Heart left ventricle (tissue), 16 donors: ENCODE measurements around the gene SELENOO. TPM values are rescaled to one million over a fixed set of nuclear protein-coding genes. Genes with fewer than 3 reads are reported as not detected.

Experiments
- ATAC-seq, 4 donors: fragments of 200-7000 bp; cut with Tn5 transposase; one replicate each; pipeline ENCODE4 v1.9.1; 2020 to 2022; ENCODE audit warnings: moderate library complexity in 4 of 4, mild to moderate bottlenecking in 3 of 4, moderate number of reproducible peaks in 1 of 4
- DNase-seq, 5 donors: peaks; one replicate each; pipeline ENCODE4 v3.0.0-alpha.2; 2020
- H3K27ac ChIP-seq, 12 donors: fragments of 200-600 bp; sonication (generic) in 4 of 12; one replicate each; pipeline versions ENCODE4 v1.5.0 to v1.8.0; 2016 to 2022; ENCODE audit warnings: mild to moderate bottlenecking in 2 of 12
- H3K27me3 ChIP-seq, 9 donors: fragments of 200-600 bp; sonication (generic) in 2 of 9; one replicate each; pipeline versions ENCODE4 v1.5.1 to v1.8.0; 2016 to 2022; ENCODE audit warnings: mild to moderate bottlenecking in 3 of 9
- H3K36me3 ChIP-seq, 9 donors: fragments of 200-600 bp; sonication (generic) in 2 of 9; one replicate each; pipeline versions ENCODE4 v1.5.0 to v1.8.0; 2018 to 2022; ENCODE audit warnings: mild to moderate bottlenecking in 2 of 9
- H3K4me1 ChIP-seq, 12 donors: fragments of 200-600 bp; sonication (generic) in 4 of 12; one replicate each; pipeline versions ENCODE4 v1.5.0 to v1.8.0; 2016 to 2022; ENCODE audit warnings: mild to moderate bottlenecking in 3 of 12
- H3K4me3 ChIP-seq, 12 donors: fragments of 200-600 bp; sonication (generic) in 4 of 12; one replicate each; pipeline versions ENCODE4 v1.5.0 to v1.8.0; 2017 to 2022; ENCODE audit warnings: mild to moderate bottlenecking in 9 of 12, moderate library complexity in 4 of 12
- H3K9me3 ChIP-seq, 12 donors: fragments of 200-600 bp; sonication (generic) in 4 of 12; one replicate each; pipeline versions ENCODE4 v1.5.0 to v1.8.0; 2016 to 2022; ENCODE audit warnings: mild to moderate bottlenecking in 1 of 12
- POLR2A ChIP-seq, 2 donors: fragments of 450-650 bp; IDR thresholded peaks; one replicate each; pipeline ENCODE4 v1.6.1; 2017; ENCODE audit warnings: antibody characterized with exemption in 2 of 2, mild to moderate bottlenecking in 2 of 2, moderate library complexity in 2 of 2
- WGBS, 4 donors: extraction: QIAGEN DNeasy Blood & Tissue Kit in 2 of 4; methylation state at CpG; one replicate each; pipeline versions ENCODE4 v1.1.5 to v1.1.7; 2013 to 2018; 5-methylcytosine and 5-hydroxymethylcytosine counted together
- intact Hi-C, 10 donors: fragments of 100-400 bp; cut with DNase I; formaldehyde crosslinking; loops; one replicate each; pipeline versions ENCODE4 v1.11.1 to v1.14.2; 2022
- polyA plus RNA-seq, 2 donors: library from polyadenylated mRNA; stranded (reverse); fragments of 200-250 nt; gene quantifications; one replicate each; pipeline ENCODE4 v1.2.3, GENCODE V29; 2013
- total RNA-seq, 9 donors: library from RNA; depleted of rRNA in 2 of 9; stranded (reverse); fragments of >200 nt in 2 of 9; fragmentation: NEBNext Ultra II Directional in 3 of 9; extraction: Animal tissue kit (Norgen Biotek cat#: 25700) in 3 of 9; gene quantifications; one replicate each; pipeline versions ENCODE4 v1.1.0 to v1.2.4, GENCODE V29; 2016 to 2023
- TF ChIP-seq, protein P1 (sequence below), 12 donors: fragments of 200-600 bp; sonication (generic) in 4 of 12; IDR thresholded peaks; one replicate each; pipeline versions ENCODE4 v1.5.0 to v1.8.0; 2018 to 2022; ENCODE audit warnings: antibody characterized with exemption in 12 of 12, mild to moderate bottlenecking in 5 of 12
- donor health status: ischemic (EF 13 %, LVEDD 7.1; RV severe dilation, severe dysfunction).
- donor health status: healthy with polysubstance abuse.
- donor health status: DM: no; HTN: yes; CAD: no.
- donor health status: DM: no; HTN: no; CAD: no.
- donor health status: ischemic (EF 25% LVEDD 6.9; RV normal size, moderate dysfunction).
- donor health status: ischemic (EF 25% LVEDD 5.7; RV mildly dilated, moderate dysfunction).
- donor health status: healthy.
- donor health status: DM: yes; HTN: yes; CAD: no.
- donor health status: ischemic (EF 35%, LVEDD 5.7; RV mildly dilated, moderate dysfunction).
- donor health status: nonischemic (EF 11% LVEDD 7.7; RV severe dilation, severe dysfunction).
- donor health status: DM: yes; HTN: yes; CAD: no.
- donor health status: PGD.
- donor health status: ischemic (EF 29% LVEDD 5.4; RV normal size, mild dysfunction).
- donor health status: nonischemic (EF 23%, LVEDD 6.1; RV moderate dilation, normal function).

Gene SELENOO
- total and polyA plus RNA-seq, 11 donors, result 10.4 to 23.8 (median 15.4) TPM

DNA sequence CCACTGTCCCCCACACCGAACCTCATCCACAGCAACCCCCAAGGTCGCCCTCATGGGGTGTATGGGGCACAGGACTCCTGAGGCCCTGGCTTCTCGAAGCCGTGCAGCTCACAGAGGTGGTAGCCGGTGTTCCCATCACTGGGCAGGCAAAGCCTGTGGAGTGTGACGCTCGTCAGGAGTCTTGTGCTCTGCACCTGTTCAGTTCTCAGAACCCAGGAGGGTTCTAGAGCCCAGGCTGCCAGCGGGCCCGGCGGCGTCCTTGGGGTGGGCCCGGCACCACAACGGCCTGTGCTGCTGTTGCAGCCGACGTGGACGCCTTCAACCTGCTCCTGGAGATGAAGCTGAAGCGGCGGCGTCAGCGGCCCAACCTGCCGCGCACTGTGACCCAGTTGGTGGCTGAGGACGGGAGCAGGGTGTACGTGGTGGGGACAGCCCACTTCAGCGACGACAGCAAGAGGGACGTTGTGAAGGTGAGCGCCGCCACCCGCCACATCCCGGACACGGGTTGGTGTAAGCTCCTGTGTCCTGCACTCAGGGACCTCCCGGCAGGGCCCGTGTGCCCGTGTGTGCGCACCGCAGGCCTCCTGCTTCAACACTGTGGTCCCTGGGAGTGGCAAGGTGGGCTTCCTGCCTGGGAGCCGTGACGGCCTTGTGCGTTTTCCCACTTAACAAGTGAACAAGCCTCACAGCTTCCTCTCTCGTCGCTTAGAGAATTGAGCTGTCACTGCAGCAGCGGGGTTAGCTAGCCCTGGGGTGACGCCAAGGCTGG lies 6.6 kb upstream of the SELENOO start:
- H3K9me3 ChIP-seq, result no peaks in the 10 kb centered on the region
- WGBS, 4 donors, result 91 to 94% (median 92%) methylated on average over 34 to 44 of the region's 44 CpGs

DNA sequence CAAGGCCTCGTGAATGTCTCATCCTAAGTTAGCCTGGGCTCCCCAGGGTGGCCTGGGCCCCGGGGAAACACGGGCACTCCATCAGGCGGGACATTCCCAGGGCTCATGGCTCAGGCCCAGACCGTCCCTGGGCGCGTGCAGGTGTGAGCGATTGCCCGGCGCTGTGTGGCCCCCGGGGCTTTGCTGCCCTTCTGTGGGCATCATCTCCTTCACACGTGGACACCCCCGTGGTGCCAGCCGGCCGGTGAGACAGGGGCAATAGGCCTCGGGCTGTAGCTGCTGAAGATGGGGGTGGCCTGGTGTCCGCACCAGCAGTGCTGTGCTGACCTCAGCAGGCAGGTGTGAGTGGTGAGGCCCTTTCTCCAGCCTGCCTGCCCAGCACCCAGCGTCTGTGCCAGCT lies 4.6 kb upstream of the SELENOO start:
- no peaks in the 10 kb centered on the region for H3K27me3 ChIP-seq
- H3K4me1 ChIP-seq, result peaks cover 0 to 33% (median 14%) of the 10 kb centered on the region in 12 donors
- peaks cover 0 to 60% (median 19%) of the 10 kb centered on the region in 9 donors for H3K36me3 ChIP-seq
- 87 to 91% (median 90%) methylated on average over 11 to 18 of the region's 18 CpGs for WGBS, 4 donors
- intact Hi-C loops, result no loop called here
- peak in 1 of 5 donors; percentile 24 for DNase-seq
- no peak overlapping the region for H3K27ac ChIP-seq
- H3K9me3 ChIP-seq, result no peaks in the 10 kb centered on the region
- H3K4me3 ChIP-seq, result no peak overlapping the region
- TF ChIP-seq, protein P1, sequence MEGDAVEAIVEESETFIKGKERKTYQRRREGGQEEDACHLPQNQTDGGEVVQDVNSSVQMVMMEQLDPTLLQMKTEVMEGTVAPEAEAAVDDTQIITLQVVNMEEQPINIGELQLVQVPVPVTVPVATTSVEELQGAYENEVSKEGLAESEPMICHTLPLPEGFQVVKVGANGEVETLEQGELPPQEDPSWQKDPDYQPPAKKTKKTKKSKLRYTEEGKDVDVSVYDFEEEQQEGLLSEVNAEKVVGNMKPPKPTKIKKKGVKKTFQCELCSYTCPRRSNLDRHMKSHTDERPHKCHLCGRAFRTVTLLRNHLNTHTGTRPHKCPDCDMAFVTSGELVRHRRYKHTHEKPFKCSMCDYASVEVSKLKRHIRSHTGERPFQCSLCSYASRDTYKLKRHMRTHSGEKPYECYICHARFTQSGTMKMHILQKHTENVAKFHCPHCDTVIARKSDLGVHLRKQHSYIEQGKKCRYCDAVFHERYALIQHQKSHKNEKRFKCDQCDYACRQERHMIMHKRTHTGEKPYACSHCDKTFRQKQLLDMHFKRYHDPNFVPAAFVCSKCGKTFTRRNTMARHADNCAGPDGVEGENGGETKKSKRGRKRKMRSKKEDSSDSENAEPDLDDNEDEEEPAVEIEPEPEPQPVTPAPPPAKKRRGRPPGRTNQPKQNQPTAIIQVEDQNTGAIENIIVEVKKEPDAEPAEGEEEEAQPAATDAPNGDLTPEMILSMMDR (IDR thresholded peaks at IDR 0.05), result no peak
- TF ChIP-seq POLR2A (IDR thresholded peaks at IDR 0.05), result no peak
- ATAC-seq, result no peak

More for the DNA sequence above, 6.6 kb upstream of the SELENOO start:
- Histone ChIP-seq H3K27me3 (no peaks in the 10 kb centered on the region), H3K36me3 (peaks cover 0 to 60% (median 19%) of the 10 kb centered on the region in 9 donors), H3K4me3 (no peak overlapping the region), H3K4me1 (peaks cover 5 to 42% (median 25%) of the 10 kb centered on the region in 12 donors), H3K27ac (no peak overlapping the region)
- DNase-seq (peak in 1 of 5 donors; percentile 21), ATAC-seq (no peak)
- intact Hi-C loops, result no loop called here
- TF ChIP-seq, protein P1 (IDR thresholded peaks at IDR 0.05), result no peak
- TF ChIP-seq POLR2A (IDR thresholded peaks at IDR 0.05), result no peak

DNA sequence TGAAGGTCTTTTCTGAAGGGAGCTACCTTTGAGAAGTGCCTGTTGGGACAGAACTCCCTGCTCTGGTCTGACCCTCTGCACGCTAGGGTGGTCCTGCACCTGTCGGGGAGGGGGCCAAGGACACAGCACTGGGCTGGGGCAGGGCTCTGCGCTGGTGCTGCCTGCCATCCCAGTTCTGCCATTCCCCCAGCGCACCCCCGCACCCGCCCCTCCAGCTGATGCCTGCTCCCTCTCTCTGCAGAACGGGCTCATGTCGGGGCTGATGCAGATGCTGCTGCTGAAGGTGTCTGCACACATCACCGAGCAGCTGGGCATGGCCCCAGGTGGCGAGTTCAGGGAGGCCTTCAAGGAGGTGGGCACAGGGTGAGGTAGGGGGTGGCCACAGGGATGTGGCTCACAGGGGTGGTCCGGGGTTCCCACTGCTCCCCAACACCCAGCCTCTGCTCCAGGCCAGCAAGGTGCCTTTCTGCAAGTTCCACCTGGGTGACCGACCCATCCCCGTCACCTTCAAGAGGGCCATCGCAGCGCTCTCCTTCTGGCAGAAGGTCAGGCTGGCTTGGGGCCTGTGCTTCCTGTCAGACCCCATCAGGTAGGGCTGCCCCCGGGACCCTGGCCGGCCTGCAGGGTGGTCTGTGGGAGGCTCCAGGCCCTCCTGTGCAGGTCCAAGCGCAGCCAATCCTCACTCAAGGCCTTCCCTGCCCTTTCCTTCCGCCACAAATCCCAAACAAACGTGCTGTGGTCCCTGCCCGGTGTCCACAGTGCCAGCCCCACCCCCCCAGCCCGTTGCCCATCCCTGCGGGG lies 3.6 kb upstream of the SELENOO start:
- no peaks in the 10 kb centered on the region for H3K27me3 ChIP-seq
- H3K27ac ChIP-seq, result no peak overlapping the region
- H3K4me1 ChIP-seq, result peaks cover 0 to 30% (median 14%) of the 10 kb centered on the region in 12 donors
- TF ChIP-seq, protein P1 (IDR thresholded peaks at IDR 0.05), result no peak
- no peak for TF ChIP-seq POLR2A (IDR thresholded peaks at IDR 0.05)
- H3K9me3 ChIP-seq, result no peaks in the 10 kb centered on the region
- 85 to 95% (median 87%) methylated on average over 12 to 23 of the region's 23 CpGs for WGBS, 4 donors
- DNase-seq, result peak in 1 of 5 donors; percentile 18
- no peak overlapping the region for H3K4me3 ChIP-seq
- peaks cover 0 to 60% (median 19%) of the 10 kb centered on the region in 9 donors for H3K36me3 ChIP-seq
- intact Hi-C loops, result no loop called here
- no peak for ATAC-seq
